ENCODE results near the gene SLC16A3. TPM values are rescaled to one million over a fixed set of nuclear protein-coding genes. Genes with fewer than 3 reads are reported as not detected.

SLC16A3 gene
- total and polyA plus RNA-seq, 4 donors, result 1.1 to 10.5 (median 8.8) TPM

- Histone ChIP-seq H3K4me1 (ENCODE audit: control insufficient read depth in 4 of 4, insufficient read depth in 4 of 4, low read length in 3 of 4) (peaks cover 0 to 3% (median 0%) of the 10 kb centered on the region in 4 donors), H3K27ac (ENCODE audit: low read depth in 1 of 2, low read length in 2 of 2) (no peak overlapping the region), H3K4me3 (ENCODE audit: low read depth in 1 of 3, low read length in 3 of 3) (no peak overlapping the region), H3K27me3 (ENCODE audit: control insufficient read depth in 4 of 4, insufficient read depth in 4 of 4, low read length in 3 of 4) (no peaks in the 10 kb centered on the region), H3K9ac (ENCODE audit: low read depth in 1 of 2, low read length in 2 of 2) (no peak overlapping the region), H3K9me3 (ENCODE audit: control insufficient read depth in 4 of 4, low read length in 3 of 4) (no peaks in the 10 kb centered on the region), H3K36me3 (ENCODE audit: control insufficient read depth in 4 of 4, insufficient read depth in 3 of 4, low read depth in 1 of 4, low read length in 3 of 4) (no peaks in the 10 kb centered on the region)
- TF ChIP-seq HNF4G (IDR thresholded peaks at IDR 0.05), result no peak
- TF ChIP-seq SP1 (IDR thresholded peaks at IDR 0.05), result peak; percentile 7
- 80% methylated on average over 8 of the region's 8 CpGs for WGBS
- no peak for DNase-seq (ENCODE audit: low spot score)
Observed at GRCh38 chr17:82285141-82285540, 56.3 kb downstream of the SLC16A3 start.

GRCh38 chr17:82287013-82287867 is 58.4 kb downstream of the SLC16A3 start:
- Histone ChIP-seq H3K36me3 (ENCODE audit: control insufficient read depth in 4 of 4, insufficient read depth in 3 of 4, low read depth in 1 of 4, low read length in 3 of 4) (no peaks in the 10 kb centered on the region), H3K4me3 (ENCODE audit: low read depth in 1 of 3, low read length in 3 of 3) (no peak overlapping the region), H3K4me1 (ENCODE audit: control insufficient read depth in 4 of 4, insufficient read depth in 4 of 4, low read length in 3 of 4) (peaks cover 0 to 10% (median 2%) of the 10 kb centered on the region in 4 donors), H3K9ac (ENCODE audit: low read depth in 1 of 2, low read length in 2 of 2) (no peak overlapping the region), H3K9me3 (ENCODE audit: control insufficient read depth in 4 of 4, low read length in 3 of 4) (no peaks in the 10 kb centered on the region), H3K27me3 (ENCODE audit: control insufficient read depth in 4 of 4, insufficient read depth in 4 of 4, low read length in 3 of 4) (no peaks in the 10 kb centered on the region), H3K27ac (ENCODE audit: low read depth in 1 of 2, low read length in 2 of 2) (peak overlapping the region in 1 of 2 donors; percentile 38)
- WGBS, result 79% methylated on average over 9 of the region's 9 CpGs
- DNase-seq (ENCODE audit: low spot score), result no peak
- TF ChIP-seq ZBTB33 (IDR thresholded peaks at IDR 0.05) (no peak), FOXA1 (IDR thresholded peaks at IDR 0.05) (no peak), TAF1 (conservative IDR thresholded peaks at IDR 0.05) (no peak), JUND (IDR thresholded peaks at IDR 0.05) (no peak), NR2F2 (IDR thresholded peaks at IDR 0.05) (no peak), GABPA (IDR thresholded peaks at IDR 0.05 in 1 of 2, conservative IDR thresholded peaks at IDR 0.05 in 1 of 2) (no peak), REST (IDR thresholded peaks at IDR 0.05) (no peak), FOXA2 (IDR thresholded peaks at IDR 0.05) (no peak), SP1 (IDR thresholded peaks at IDR 0.05) (no peak), RXRA (IDR thresholded peaks at IDR 0.05) (no peak), EGR1 (IDR thresholded peaks at IDR 0.05; ENCODE audit: low read depth in 2 of 2) (no peak), ATF3 (IDR thresholded peaks at IDR 0.05) (no peak), HNF4G (IDR thresholded peaks at IDR 0.05) (no peak)
- TF ChIP-seq, protein P1, sequence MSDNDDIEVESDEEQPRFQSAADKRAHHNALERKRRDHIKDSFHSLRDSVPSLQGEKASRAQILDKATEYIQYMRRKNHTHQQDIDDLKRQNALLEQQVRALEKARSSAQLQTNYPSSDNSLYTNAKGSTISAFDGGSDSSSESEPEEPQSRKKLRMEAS (IDR thresholded peaks at IDR 0.05), result no peak
